ENCODE data around the gene LRIT1. TPM values are rescaled to one million over a fixed set of nuclear protein-coding genes. Genes with fewer than 3 reads are reported as not detected.

LRIT1 gene
- total RNA-seq, 2 experiments from 2014 or later, result not detected

- CTCF ChIA-PET, result no interaction called here
- Histone ChIP-seq H3K4me3 (ENCODE audit: low read length) (no peak overlapping the region), H3K27me3 (ENCODE audit: control insufficient read depth in 1 of 2, insufficient read depth in 2 of 2, low read length in 2 of 2) (peaks cover 0 to 10% of the 10 kb centered on the region in 2 experiments), H3K4me1 (ENCODE audit: insufficient read depth, low read length) (no peaks in the 10 kb centered on the region), H3K9me3 (ENCODE audit: control insufficient read depth in 1 of 2, insufficient read depth in 1 of 2, low read length in 2 of 2) (peaks cover 0 to 8% of the 10 kb centered on the region in 2 experiments), H3K27ac (ENCODE audit: low read depth in 1 of 2, low read length in 2 of 2) (no peak overlapping the region), H3K36me3 (ENCODE audit: insufficient read depth, low read length) (no peaks in the 10 kb centered on the region)
- intact Hi-C loops (cut with DNase I, micrococcal nuclease), result no loop called here
- peaks cover 33% of the 10 kb centered on the region for H3K27me3 Mint-ChIP-seq
- no peak overlapping the region for H3K27ac Mint-ChIP-seq
- H3K36me3 Mint-ChIP-seq (ENCODE audit: low read depth), result no peaks in the 10 kb centered on the region
- ATAC-seq (ENCODE audit: poor library complexity), result no peak
- no peaks in the 10 kb centered on the region for H3K9me3 Mint-ChIP-seq
- H3K4me1 Mint-ChIP-seq (ENCODE audit: low read depth), result no peaks in the 10 kb centered on the region
- no peak overlapping the region for H3K4me3 Mint-ChIP-seq
- POLR2A ChIA-PET, result no interaction called here
- TF ChIP-seq, protein P1, sequence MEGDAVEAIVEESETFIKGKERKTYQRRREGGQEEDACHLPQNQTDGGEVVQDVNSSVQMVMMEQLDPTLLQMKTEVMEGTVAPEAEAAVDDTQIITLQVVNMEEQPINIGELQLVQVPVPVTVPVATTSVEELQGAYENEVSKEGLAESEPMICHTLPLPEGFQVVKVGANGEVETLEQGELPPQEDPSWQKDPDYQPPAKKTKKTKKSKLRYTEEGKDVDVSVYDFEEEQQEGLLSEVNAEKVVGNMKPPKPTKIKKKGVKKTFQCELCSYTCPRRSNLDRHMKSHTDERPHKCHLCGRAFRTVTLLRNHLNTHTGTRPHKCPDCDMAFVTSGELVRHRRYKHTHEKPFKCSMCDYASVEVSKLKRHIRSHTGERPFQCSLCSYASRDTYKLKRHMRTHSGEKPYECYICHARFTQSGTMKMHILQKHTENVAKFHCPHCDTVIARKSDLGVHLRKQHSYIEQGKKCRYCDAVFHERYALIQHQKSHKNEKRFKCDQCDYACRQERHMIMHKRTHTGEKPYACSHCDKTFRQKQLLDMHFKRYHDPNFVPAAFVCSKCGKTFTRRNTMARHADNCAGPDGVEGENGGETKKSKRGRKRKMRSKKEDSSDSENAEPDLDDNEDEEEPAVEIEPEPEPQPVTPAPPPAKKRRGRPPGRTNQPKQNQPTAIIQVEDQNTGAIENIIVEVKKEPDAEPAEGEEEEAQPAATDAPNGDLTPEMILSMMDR (IDR thresholded peaks at IDR 0.05), result no peak
- DNase-seq, result no peak
These were observed 7.4 kb downstream of the LRIT1 start for GRCh38 chr10:84233940-84234339.

DNA sequence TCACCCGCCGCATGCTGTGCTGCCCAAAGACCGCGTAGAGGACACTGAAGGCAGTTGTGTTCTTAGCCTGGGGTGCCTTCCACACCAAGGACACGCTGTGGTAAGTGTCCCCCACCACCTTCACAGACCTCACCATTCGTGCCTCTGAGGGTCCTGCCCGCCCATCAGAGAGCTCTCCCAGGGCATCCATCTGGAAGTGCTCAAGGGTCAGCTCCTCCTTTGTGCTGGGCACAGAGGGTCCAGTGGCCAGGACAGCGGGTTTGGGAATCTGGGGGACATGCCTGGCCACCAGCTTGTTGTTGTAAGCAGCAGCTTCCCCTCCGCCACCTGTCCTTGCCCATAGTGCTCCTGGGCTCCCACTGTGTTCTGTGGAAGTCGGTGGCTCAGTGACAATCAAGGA, 9.0 kb downstream of the LRIT1 start:
- Mint-ChIP-seq H3K4me3 (no peak overlapping the region), H3K27me3 (peaks cover 42% of the 10 kb centered on the region), H3K4me1 (ENCODE audit: low read depth) (no peaks in the 10 kb centered on the region), H3K9me3 (no peaks in the 10 kb centered on the region), H3K36me3 (ENCODE audit: low read depth) (no peaks in the 10 kb centered on the region), H3K27ac (no peak overlapping the region)
- ChIA-PET POLR2A (no interaction called here), CTCF (no interaction called here)
- TF ChIP-seq, protein P1 (IDR thresholded peaks at IDR 0.05), result no peak
- no peaks in the 10 kb centered on the region for H3K36me3 ChIP-seq (ENCODE audit: insufficient read depth, low read length)
- H3K4me3 ChIP-seq (ENCODE audit: low read length), result no peak overlapping the region
- intact Hi-C loops (cut with DNase I, micrococcal nuclease), result no loop called here
- DNase-seq (no peak), ATAC-seq (ENCODE audit: poor library complexity) (no peak)
- H3K9me3 ChIP-seq (ENCODE audit: control insufficient read depth in 1 of 2, insufficient read depth in 1 of 2, low read length in 2 of 2), result peaks cover 0 to 8% of the 10 kb centered on the region in 2 experiments
- no peak overlapping the region for H3K27ac ChIP-seq (ENCODE audit: low read depth in 1 of 2, low read length in 2 of 2)
- H3K27me3 ChIP-seq (ENCODE audit: control insufficient read depth in 1 of 2, insufficient read depth in 2 of 2, low read length in 2 of 2), result peaks cover 0 to 10% of the 10 kb centered on the region in 2 experiments
- no peaks in the 10 kb centered on the region for H3K4me1 ChIP-seq (ENCODE audit: insufficient read depth, low read length)

- Histone ChIP-seq H3K27ac (ENCODE audit: low read depth in 1 of 2, low read length in 2 of 2) (no peak overlapping the region), H3K9me3 (ENCODE audit: control insufficient read depth in 1 of 2, insufficient read depth in 1 of 2, low read length in 2 of 2) (peaks cover 0 to 5% of the 10 kb centered on the region in 2 experiments), H3K27me3 (ENCODE audit: control insufficient read depth in 1 of 2, insufficient read depth in 2 of 2, low read length in 2 of 2) (peaks cover 0 to 10% of the 10 kb centered on the region in 2 experiments), H3K36me3 (ENCODE audit: insufficient read depth, low read length) (no peaks in the 10 kb centered on the region), H3K4me3 (ENCODE audit: low read length) (no peak overlapping the region), H3K4me1 (ENCODE audit: insufficient read depth, low read length) (no peaks in the 10 kb centered on the region)
- no peak overlapping the region for H3K4me3 Mint-ChIP-seq
- intact Hi-C loops (cut with DNase I, micrococcal nuclease), result no loop called here
- TF ChIP-seq, protein P1 (IDR thresholded peaks at IDR 0.05), result no peak
- ChIA-PET CTCF (no interaction called here), POLR2A (no interaction called here)
- DNase-seq (no peak), ATAC-seq (ENCODE audit: poor library complexity) (no peak)
- H3K36me3 Mint-ChIP-seq (ENCODE audit: low read depth), result no peaks in the 10 kb centered on the region
- no peak overlapping the region for H3K27ac Mint-ChIP-seq
- no peaks in the 10 kb centered on the region for H3K9me3 Mint-ChIP-seq
- no peaks in the 10 kb centered on the region for H3K4me1 Mint-ChIP-seq (ENCODE audit: low read depth)
- H3K27me3 Mint-ChIP-seq, result peaks cover 42% of the 10 kb centered on the region
These were observed 11.0 kb downstream of the LRIT1 start for GRCh38 chr10:84230359-84230758.

Measured in CD4-positive, alpha-beta T cell (primary cell).